HCT116 (cell line): ENCODE data around the gene SERPINB8. TPM values are rescaled to one million over a fixed set of nuclear protein-coding genes. Genes with fewer than 3 reads are reported as not detected.

Source experiments
- ATAC-seq: fragments of 200-7000 bp; cut with Tn5 transposase; 2 replicates; pipeline ENCODE4 v1.9.1; 2020; ENCODE audit warnings: mild to moderate bottlenecking, moderate library complexity
- BruUV-seq: library from RNA; stranded (reverse); fragments of 400-500 nt; replicated peaks from 2 replicates; lab custom pipeline; 2021; lab: Mats Ljungman, UMichigan
- CTCF ChIA-PET: fragments of 300-600 bp; sonication (Branson Sonifier 250); formaldehyde crosslinking; loops from one replicate; lab custom pipeline; 2021; ENCODE audit warnings: antibody characterized with exemption; lab: Charles Lee
- POLR2A ChIA-PET: fragments of 300-600, 350-600 bp; sonication (Branson Sonifier 250); formaldehyde crosslinking; loops from one replicate; lab custom pipeline; 2021; ENCODE audit warnings: antibody characterized with exemption; lab: Charles Lee
- RAD21 ChIA-PET, 2 experiments: fragments of 300-600 bp; sonication (Branson Sonifier 250); formaldehyde crosslinking; loops; one replicate each; lab custom pipeline; 2023; ENCODE audit warnings: low total read pairs in 2 of 2; ENCODE audit not compliant: uncharacterized antibody in 2 of 2, unreplicated experiment in 2 of 2, low non-redundant PET in 1 of 2; lab: Charles Lee
- DNase-seq: peaks from one replicate; pipeline ENCODE4 v3.0.0-alpha.2; 2010; ENCODE audit warnings: low read depth, low spot score
- H2AFZ ChIP-seq: fragments of 200-600 bp; shearing (Covaris generic), sonication (generic); 2 replicates; pipeline ENCODE4 v1.6.1; 2017; ENCODE audit warnings: low read depth, mixed run types, mixed read lengths, antibody characterized with exemption, low read length; ENCODE audit not compliant: poor library complexity, severe bottlenecking
- H3K27ac ChIP-seq: 2 replicates; pipeline ENCODE4 v1.5.1; 2012; ENCODE audit warnings: low read depth, low read length
- H3K27me3 ChIP-seq: fragments of 200-600 bp; sonication (generic); 2 replicates; pipeline ENCODE4 v1.6.1; 2016; ENCODE audit warnings: mixed run types, low read length, mixed read lengths; ENCODE audit not compliant: insufficient read depth
- H3K36me3 ChIP-seq, 2 experiments: fragments of 200-500 bp in 1 of 2; fragments of 200-600 bp in 1 of 2; sonication (Bioruptor generic) in 1 of 2; sonication (generic) in 1 of 2; 2 replicates each; pipeline versions ENCODE4 v1.5.1 to v1.6.1; 2014 to 2016; ENCODE audit warnings: low read length in 2 of 2, inconsistent platforms in 1 of 2, mixed read lengths in 1 of 2, mixed run types in 1 of 2; ENCODE audit not compliant: insufficient read depth in 2 of 2, control insufficient read depth in 1 of 2
- H3K4me1 ChIP-seq, 2 experiments: fragments of 200-600 bp in 1 of 2; sonication (generic) in 1 of 2; 2 replicates each; pipeline versions ENCODE4 v1.5.1 to v1.6.1; 2012 to 2017; ENCODE audit warnings: low read length in 2 of 2, inconsistent platforms in 1 of 2, mild to moderate bottlenecking in 1 of 2, mixed read lengths in 1 of 2, mixed run types in 1 of 2, moderate library complexity in 1 of 2; ENCODE audit not compliant: insufficient read depth in 2 of 2, control insufficient read depth in 1 of 2
- H3K4me2 ChIP-seq: fragments of 200-600 bp; sonication (generic); 2 replicates; pipeline ENCODE4 v1.6.1; 2017; ENCODE audit warnings: mixed run types, low read length, mixed read lengths
- H3K4me3 ChIP-seq, 2 experiments: fragments of 200-600 bp in 1 of 2; sonication (generic) in 1 of 2; replicated peaks in 1 of 2; 2 replicates each; pipeline ENCODE4 v1.5.1; 2011 to 2016; ENCODE audit warnings: low read length in 2 of 2, control low read depth in 1 of 2, low read depth in 1 of 2, mild to moderate bottlenecking in 1 of 2, mixed read lengths in 1 of 2, mixed run types in 1 of 2
- H3K79me2 ChIP-seq: fragments of 200-600 bp; sonication (generic); 2 replicates; pipeline ENCODE4 v1.6.1; 2017; ENCODE audit warnings: mild to moderate bottlenecking, mixed run types, low read length, moderate library complexity, mixed read lengths; ENCODE audit not compliant: insufficient read depth
- H3K9ac ChIP-seq: fragments of 200-600 bp; sonication (generic); 2 replicates; pipeline ENCODE4 v1.6.1; 2016; ENCODE audit warnings: low read length, mixed read lengths
- H3K9me2 ChIP-seq: fragments of 200-600 bp; sonication (generic), shearing (Covaris generic); 2 replicates; pipeline ENCODE4 v1.6.1; 2017; ENCODE audit warnings: mixed run types, mild to moderate bottlenecking, moderate library complexity; ENCODE audit not compliant: insufficient read depth
- H3K9me3 ChIP-seq, 2 experiments: fragments of 200-500 bp in 1 of 2; fragments of 200-600 bp in 1 of 2; sonication (Bioruptor generic) in 1 of 2; sonication (generic) in 1 of 2; 2 replicates each; pipeline ENCODE4 v1.6.1; 2014 to 2017; ENCODE audit warnings: low read length in 2 of 2, mixed read lengths in 2 of 2, inconsistent platforms in 1 of 2, low read depth in 1 of 2, mild to moderate bottlenecking in 1 of 2, mixed run types in 1 of 2, moderate library complexity in 1 of 2; ENCODE audit not compliant: control insufficient read depth in 1 of 2, insufficient read depth in 1 of 2
- H4K20me1 ChIP-seq: fragments of 200-600 bp; sonication (generic), shearing (Covaris generic); 2 replicates; pipeline ENCODE4 v1.6.1; 2017; ENCODE audit warnings: mixed run types, mild to moderate bottlenecking, moderate library complexity; ENCODE audit not compliant: insufficient read depth
- ATF3 ChIP-seq: IDR thresholded peaks from 2 replicates; pipeline ENCODE4 v1.6.1; 2012
- JUND ChIP-seq: IDR thresholded peaks from 2 replicates; pipeline ENCODE4 v1.6.1; 2012
- POLR2AphosphoS5 ChIP-seq: IDR thresholded peaks from 2 replicates; pipeline ENCODE4 v1.6.1; 2011; ENCODE audit warnings: mild to moderate bottlenecking, low read depth, low read length, moderate library complexity
- REST ChIP-seq: IDR thresholded peaks from 2 replicates; pipeline ENCODE4 v1.6.1; 2012; ENCODE audit warnings: low read depth
- SIN3A ChIP-seq: IDR thresholded peaks from 2 replicates; pipeline ENCODE4 v1.6.1; 2012; ENCODE audit warnings: low read depth
- SRF ChIP-seq: IDR thresholded peaks from 2 replicates; pipeline ENCODE4 v1.6.1; 2012; ENCODE audit warnings: low read depth
- YY1 ChIP-seq: IDR thresholded peaks from 2 replicates; pipeline ENCODE4 v1.6.1; 2011; ENCODE audit warnings: low read length, low read depth, moderate library complexity, mild to moderate bottlenecking; ENCODE audit not compliant: insufficient replicate concordance; ENCODE audit errors: extremely low read depth
- intact Hi-C: fragments of 100-400 bp; cut with micrococcal nuclease; formaldehyde crosslinking; loops from 2 replicates; pipeline ENCODE4 v1.10.0; 2022
- total RNA-seq: library from RNA; stranded (reverse); gene quantifications from one replicate; pipeline ENCODE4 v1.2.1, GENCODE V29; 2021; ENCODE audit not compliant: unreplicated experiment

The SERPINB8 gene
- total RNA-seq, 1 experiment from 2014 or later: 5.9 TPM

- H3K4me3 ChIP-seq: no peak overlapping the region
- ChIA-PET CTCF (no interaction called here), RAD21 (no interaction called here), POLR2A (no interaction called here)
- no peaks in the 10 kb centered on the region for H3K9me3 ChIP-seq
- no peaks in the 10 kb centered on the region for H4K20me1 ChIP-seq
- ATAC-seq: no peak
- intact Hi-C loops: no loop called here
- TF ChIP-seq YY1: no peak
- no peak for TF ChIP-seq POLR2AphosphoS5
- no peak for TF ChIP-seq JUND
- no peak for TF ChIP-seq REST
- TF ChIP-seq SIN3A: no peak
- TF ChIP-seq ATF3: no peak
- TF ChIP-seq SRF: no peak
- no peak overlapping the region for H3K9ac ChIP-seq
- H3K4me1 ChIP-seq: peaks cover 0 to 6% of the 10 kb centered on the region in 2 experiments; a peak in 3 of 4 replicates
- no peaks in the 10 kb centered on the region for H3K27me3 ChIP-seq
- H3K9me2 ChIP-seq: no peaks in the 10 kb centered on the region
- no peaks in the 10 kb centered on the region for H3K79me2 ChIP-seq
- no TSS peak for BruUV-seq
- H3K27ac ChIP-seq: no peak overlapping the region
- H3K36me3 ChIP-seq: no peaks in the 10 kb centered on the region
- DNase-seq: no peak
- H2AFZ ChIP-seq: no peak overlapping the region
- H3K4me2 ChIP-seq: no peak overlapping the region
Observed at GRCh38 chr18:63980896-63981460, 11.1 kb downstream of the SERPINB8 start.
